Peyer's patch (tissue), 4 donors: Measurements from ENCODE around the gene HFE. TPM values are rescaled to one million over a fixed set of nuclear protein-coding genes. Genes with fewer than 3 reads are reported as not detected.

Experiments used
- DNase-seq, 3 donors: peaks; one replicate each; pipeline ENCODE4 v3.0.0-alpha.2; 2017 to 2019
- H3K27ac ChIP-seq, 4 donors: fragments of 200-600 bp; sonication (generic); one replicate each; pipeline ENCODE4 v1.5.1; 2016 to 2019
- H3K27me3 ChIP-seq, 2 donors: fragments of 200-600 bp; sonication (generic); one replicate each; pipeline ENCODE4 v1.5.1; 2019
- H3K36me3 ChIP-seq, 3 donors: fragments of 200-600 bp; sonication (generic); one replicate each; pipeline ENCODE4 v1.5.1; 2016 to 2019
- H3K4me1 ChIP-seq, 4 donors: fragments of 200-600 bp; sonication (generic); one replicate each; pipeline ENCODE4 v1.5.1; 2016 to 2019
- H3K4me3 ChIP-seq, 4 donors: fragments of 200-600 bp; sonication (generic); 1 replicate in 3 of 4; 2 replicates in 1 of 4; pipeline ENCODE4 v1.5.1; 2016 to 2019; ENCODE audit warnings: mild to moderate bottlenecking in 1 of 4
- H3K9me3 ChIP-seq, 4 donors: fragments of 200-600 bp; sonication (generic); one replicate each; pipeline ENCODE4 v1.5.1; 2016 to 2019; ENCODE audit warnings: mild to moderate bottlenecking in 1 of 4
- POLR2A ChIP-seq, 2 donors: fragments of 450-650 bp; IDR thresholded peaks; one replicate each; pipeline ENCODE4 v1.5.1; 2017; ENCODE audit warnings: antibody characterized with exemption in 2 of 2, mild to moderate bottlenecking in 2 of 2, moderate library complexity in 2 of 2
- total RNA-seq, 4 donors: library from RNA; depleted of rRNA; stranded (reverse); fragments of >200 nt; gene quantifications; one replicate each; pipeline ENCODE4 v1.1.0, GENCODE V29; 2016
- TF ChIP-seq, protein P1 (sequence below), 6 experiments: fragments of 450-650 bp in 4 of 6; fragments of 200-600 bp in 2 of 6; sonication (generic) in 1 of 6; IDR thresholded peaks; one replicate each; pipeline ENCODE4 v1.5.1; 2017 to 2019; ENCODE audit warnings: antibody characterized with exemption in 6 of 6, mild to moderate bottlenecking in 3 of 6, moderate library complexity in 1 of 6

The HFE gene
- total RNA-seq, 4 donors from 2014 or later = 8.1 to 13.2 (median 9.7) TPM

DNA sequence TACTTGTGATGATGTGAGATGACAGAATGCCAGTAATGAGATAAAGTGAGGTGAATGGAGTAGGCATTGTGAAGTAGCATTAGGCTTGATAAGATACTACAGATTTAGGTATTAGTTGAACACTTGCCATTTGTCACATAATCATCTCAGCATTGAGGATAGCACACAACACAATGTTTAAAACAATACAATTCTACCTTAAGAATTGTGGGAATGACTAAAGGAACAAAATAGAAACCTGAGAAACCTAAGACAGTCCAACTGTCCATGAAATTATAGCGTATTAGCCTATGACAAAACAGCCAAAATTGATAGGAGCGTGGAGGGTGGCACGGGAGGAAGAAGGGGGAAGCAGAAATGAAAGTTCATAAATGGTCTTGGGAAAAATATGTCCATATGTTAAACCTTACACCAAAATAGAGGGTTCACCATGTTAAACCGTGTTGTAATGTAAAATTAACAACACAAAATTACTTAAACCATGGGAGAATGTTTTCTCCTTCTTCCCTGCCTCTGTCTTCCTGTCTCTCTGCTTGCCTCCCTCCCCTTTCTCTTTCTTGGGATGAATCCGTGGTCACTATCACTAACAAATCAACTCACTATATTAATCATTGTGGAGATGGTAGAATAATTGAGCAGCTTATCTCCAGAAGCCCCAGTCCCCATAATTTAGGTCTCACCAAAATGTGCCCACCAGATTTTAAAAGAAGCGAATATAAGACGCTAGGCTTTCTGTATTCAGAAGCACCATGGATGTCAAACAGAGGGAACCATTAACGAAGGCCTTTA, 33.0 kb upstream of the HFE start:
- TF ChIP-seq POLR2A (IDR thresholded peaks at IDR 0.05) = peak in 1 of 2 donors; percentile 32
- TF ChIP-seq, protein P1, sequence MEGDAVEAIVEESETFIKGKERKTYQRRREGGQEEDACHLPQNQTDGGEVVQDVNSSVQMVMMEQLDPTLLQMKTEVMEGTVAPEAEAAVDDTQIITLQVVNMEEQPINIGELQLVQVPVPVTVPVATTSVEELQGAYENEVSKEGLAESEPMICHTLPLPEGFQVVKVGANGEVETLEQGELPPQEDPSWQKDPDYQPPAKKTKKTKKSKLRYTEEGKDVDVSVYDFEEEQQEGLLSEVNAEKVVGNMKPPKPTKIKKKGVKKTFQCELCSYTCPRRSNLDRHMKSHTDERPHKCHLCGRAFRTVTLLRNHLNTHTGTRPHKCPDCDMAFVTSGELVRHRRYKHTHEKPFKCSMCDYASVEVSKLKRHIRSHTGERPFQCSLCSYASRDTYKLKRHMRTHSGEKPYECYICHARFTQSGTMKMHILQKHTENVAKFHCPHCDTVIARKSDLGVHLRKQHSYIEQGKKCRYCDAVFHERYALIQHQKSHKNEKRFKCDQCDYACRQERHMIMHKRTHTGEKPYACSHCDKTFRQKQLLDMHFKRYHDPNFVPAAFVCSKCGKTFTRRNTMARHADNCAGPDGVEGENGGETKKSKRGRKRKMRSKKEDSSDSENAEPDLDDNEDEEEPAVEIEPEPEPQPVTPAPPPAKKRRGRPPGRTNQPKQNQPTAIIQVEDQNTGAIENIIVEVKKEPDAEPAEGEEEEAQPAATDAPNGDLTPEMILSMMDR (IDR thresholded peaks at IDR 0.05) = no peak
- H3K4me3 ChIP-seq = peak overlapping the region; percentile 56 to 77 (median 64)
- no peaks in the 10 kb centered on the region for H3K9me3 ChIP-seq
- no peak for DNase-seq
- H3K27me3 ChIP-seq = no peaks in the 10 kb centered on the region
- peak overlapping the region; percentile 92 to 98 (median 94) for H3K27ac ChIP-seq
- peaks cover 0 to 12% (median 3%) of the 10 kb centered on the region in 4 donors for H3K4me1 ChIP-seq
- H3K36me3 ChIP-seq = no peaks in the 10 kb centered on the region

DNA sequence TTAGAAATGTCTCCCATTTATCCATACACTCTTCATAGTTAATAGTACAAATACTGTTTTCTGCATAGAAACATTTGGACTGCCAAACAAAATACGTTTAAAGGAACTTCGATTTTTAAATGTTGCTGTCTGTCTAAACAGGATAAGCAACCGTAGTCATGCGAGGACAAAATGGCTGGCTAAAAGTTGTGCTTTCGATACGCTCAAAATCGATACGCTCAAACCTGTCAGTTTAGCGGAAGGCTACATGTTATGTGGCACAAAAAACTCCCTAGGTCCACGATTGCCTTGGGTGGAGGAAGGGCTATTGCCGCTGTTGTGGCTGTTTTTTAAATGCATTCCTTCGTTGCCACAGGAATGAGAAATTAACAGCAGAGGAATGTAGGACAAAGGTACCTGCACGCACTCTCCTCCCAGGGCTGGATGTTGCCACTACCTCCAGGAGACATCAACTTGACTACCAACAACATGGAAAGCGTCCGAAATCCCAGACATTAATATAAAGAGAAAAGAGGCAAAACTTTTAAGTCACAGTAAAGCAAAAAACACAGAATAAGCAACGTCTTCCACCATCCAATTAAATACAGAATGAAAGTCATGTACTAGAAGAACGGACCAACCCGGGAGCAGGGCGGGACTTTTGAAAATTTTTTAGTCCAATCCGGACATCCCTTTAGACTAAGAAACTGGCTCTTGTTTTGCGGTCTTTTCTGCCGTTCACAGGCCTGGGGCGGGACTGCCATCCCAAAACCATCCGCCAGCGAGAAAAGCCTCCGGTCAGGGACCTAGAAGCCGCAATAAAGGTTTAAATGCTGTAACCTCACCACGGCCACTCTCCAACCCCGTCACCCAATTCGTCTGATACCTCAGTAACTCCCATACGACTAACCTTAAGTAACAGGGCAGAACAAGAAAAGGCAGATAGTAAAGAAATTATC, 32.2 kb upstream of the HFE start:
- peak; percentile 30 to 74 for TF ChIP-seq POLR2A (IDR thresholded peaks at IDR 0.05)
- TF ChIP-seq, protein P1 (IDR thresholded peaks at IDR 0.05) = peak in 3 of 6 experiments; percentile 35 to 36 (median 36)
- Histone ChIP-seq H3K27ac (peak overlapping the region; percentile 92 to 98 (median 94)), H3K4me1 (peaks cover 0 to 12% (median 3%) of the 10 kb centered on the region in 4 donors), H3K27me3 (no peaks in the 10 kb centered on the region), H3K9me3 (no peaks in the 10 kb centered on the region), H3K4me3 (peak overlapping the region; percentile 56 to 77 (median 64)), H3K36me3 (no peaks in the 10 kb centered on the region)
- peak; percentile 81 to 97 (median 86) for DNase-seq

DNA sequence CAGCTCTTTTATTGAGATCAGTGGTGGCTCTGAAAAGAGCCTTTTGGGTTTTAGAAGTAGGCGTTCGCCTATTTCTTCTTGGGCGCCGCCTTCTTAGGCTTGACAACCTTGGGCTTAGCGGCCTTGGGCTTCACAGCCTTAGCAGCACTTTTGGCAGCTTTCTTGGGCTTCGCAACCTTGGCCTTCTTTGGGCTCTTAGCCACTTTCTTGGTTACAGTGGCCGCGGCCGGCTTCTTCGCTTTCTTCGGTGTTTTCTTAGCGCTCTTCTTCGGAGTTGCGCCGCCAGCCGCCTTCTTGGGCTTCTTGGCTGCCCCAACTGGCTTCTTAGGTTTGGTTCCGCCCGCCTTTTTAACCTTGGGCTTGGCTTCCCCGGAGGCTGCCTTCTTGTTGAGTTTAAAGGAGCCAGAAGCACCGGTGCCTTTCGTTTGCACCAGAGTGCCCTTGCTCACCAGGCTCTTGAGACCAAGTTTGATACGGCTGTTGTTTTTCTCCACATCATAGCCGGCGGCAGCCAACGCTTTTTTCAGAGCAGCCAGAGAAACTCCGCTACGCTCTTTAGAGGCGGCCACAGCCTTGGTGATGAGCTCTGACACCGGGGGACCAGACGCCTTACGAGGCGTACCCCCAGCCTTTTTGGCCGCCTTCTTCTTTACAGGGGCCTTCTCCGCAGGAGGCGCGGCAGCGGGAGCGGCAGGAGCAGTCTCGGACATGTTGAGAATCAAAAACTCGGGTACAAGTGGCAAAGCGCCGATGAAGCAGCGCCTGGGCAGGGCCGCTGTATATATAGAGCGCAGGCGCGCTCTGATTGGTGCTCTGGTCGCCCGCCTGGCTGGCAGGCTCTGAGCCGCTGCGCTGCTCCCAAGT, 31.3 kb upstream of the HFE start:
- TF ChIP-seq, protein P1 (IDR thresholded peaks at IDR 0.05) = no peak
- peak; percentile 99 to 100 for TF ChIP-seq POLR2A (IDR thresholded peaks at IDR 0.05)
- no peaks in the 10 kb centered on the region for H3K9me3 ChIP-seq
- H3K4me3 ChIP-seq = peak overlapping the region; percentile 56 to 77 (median 64)
- no peaks in the 10 kb centered on the region for H3K27me3 ChIP-seq
- peak overlapping the region; percentile 92 to 98 (median 94) for H3K27ac ChIP-seq
- peak; percentile 94 to 98 (median 94) for DNase-seq
- H3K36me3 ChIP-seq = no peaks in the 10 kb centered on the region
- peaks cover 0 to 12% (median 3%) of the 10 kb centered on the region in 4 donors for H3K4me1 ChIP-seq

DNA sequence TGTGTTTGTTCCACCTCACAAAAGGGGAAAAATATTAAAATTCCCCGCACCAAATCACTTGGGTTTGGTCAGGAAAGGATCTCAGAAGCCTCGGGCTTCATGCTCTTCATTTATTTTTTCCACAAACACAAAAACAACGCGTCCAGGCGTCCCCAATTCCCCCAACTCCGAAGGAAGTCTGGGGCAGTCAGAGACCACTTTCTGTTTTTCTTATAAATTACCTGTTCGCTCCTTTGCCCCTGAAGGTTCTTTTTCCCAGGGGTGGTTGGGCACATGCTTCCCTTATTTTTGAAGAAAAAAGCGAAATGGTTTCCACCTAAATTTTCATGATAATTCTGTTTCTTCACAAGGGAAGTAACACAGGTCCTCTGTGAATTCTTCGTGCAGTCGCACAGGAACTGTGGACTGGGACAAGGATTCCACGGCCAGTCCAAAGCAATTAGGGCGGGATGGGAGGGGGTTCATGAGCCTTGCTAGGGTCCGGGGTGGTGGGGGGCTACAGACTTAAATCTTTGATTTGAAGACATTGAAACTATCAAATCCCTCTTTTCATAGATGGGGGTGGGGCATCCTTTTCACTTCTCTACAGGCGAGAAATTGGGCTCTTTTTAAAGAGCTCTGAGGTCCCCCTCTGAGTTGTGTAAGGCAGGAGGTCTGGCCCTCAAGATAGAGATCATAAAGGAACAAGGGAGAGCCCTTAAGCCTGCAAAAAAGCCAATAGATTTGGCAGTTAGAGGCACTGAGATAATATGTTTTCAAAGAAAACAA, 30.5 kb upstream of the HFE start:
- no peaks in the 10 kb centered on the region for H3K36me3 ChIP-seq
- no peaks in the 10 kb centered on the region for H3K9me3 ChIP-seq
- peaks cover 0 to 12% (median 3%) of the 10 kb centered on the region in 4 donors for H3K4me1 ChIP-seq
- no peak for TF ChIP-seq POLR2A (IDR thresholded peaks at IDR 0.05)
- TF ChIP-seq, protein P1 (IDR thresholded peaks at IDR 0.05) = no peak
- H3K4me3 ChIP-seq = peak overlapping the region; percentile 56 to 77 (median 64)
- H3K27me3 ChIP-seq = no peaks in the 10 kb centered on the region
- peak overlapping the region; percentile 92 to 98 (median 94) for H3K27ac ChIP-seq
- peak in 2 of 3 donors; percentile 57 to 62 for DNase-seq
